Measurements from ENCODE around the gene ZBTB16. TPM values are rescaled to one million over a fixed set of nuclear protein-coding genes. Genes with fewer than 3 reads are reported as not detected.

ZBTB16 gene
- total and polyA plus RNA-seq, 7 experiments from 2014 or later, result 3.0 to 22.1 (median 7.2) TPM

DNA sequence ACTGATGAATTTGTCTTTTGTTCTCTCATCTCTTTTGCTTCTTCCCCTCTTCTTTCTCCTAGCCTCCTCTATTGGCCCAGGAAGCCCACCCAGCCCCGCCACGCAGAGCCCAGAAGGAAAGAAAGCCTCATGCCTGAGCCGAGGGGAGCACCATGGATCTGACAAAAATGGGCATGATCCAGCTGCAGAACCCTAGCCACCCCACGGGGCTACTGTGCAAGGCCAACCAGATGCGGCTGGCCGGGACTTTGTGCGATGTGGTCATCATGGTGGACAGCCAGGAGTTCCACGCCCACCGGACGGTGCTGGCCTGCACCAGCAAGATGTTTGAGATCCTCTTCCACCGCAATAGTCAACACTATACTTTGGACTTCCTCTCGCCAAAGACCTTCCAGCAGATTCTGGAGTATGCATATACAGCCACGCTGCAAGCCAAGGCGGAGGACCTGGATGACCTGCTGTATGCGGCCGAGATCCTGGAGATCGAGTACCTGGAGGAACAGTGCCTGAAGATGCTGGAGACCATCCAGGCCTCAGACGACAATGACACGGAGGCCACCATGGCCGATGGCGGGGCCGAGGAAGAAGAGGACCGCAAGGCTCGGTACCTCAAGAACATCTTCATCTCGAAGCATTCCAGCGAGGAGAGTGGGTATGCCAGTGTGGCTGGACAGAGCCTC lies 3.8 kb downstream of the ZBTB16 start:
- H3K27ac Mint-ChIP-seq, result no peak overlapping the region
- CTCF ChIA-PET, result interaction anchor here (1.1 kb wide), 1 partner anchor 197 kb away, joined by 5 read pairs; no protein-coding TSS in a partner anchor
- intact Hi-C loops (cut with micrococcal nuclease), result no loop called here

DNA sequence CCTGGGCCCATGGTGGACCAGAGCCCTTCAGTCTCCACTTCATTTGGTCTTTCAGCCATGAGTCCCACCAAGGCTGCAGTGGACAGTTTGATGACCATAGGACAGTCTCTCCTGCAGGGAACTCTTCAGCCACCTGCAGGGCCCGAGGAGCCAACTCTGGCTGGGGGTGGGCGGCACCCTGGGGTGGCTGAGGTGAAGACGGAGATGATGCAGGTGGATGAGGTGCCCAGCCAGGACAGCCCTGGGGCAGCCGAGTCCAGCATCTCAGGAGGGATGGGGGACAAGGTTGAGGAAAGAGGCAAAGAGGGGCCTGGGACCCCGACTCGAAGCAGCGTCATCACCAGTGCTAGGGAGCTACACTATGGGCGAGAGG lies 4.3 kb downstream of the ZBTB16 start:
- Mint-ChIP-seq H3K4me3 (no peak overlapping the region), H3K9me3 (no peaks in the 10 kb centered on the region), H3K36me3 (peaks cover 0 to 3% (median 0%) of the 10 kb centered on the region in 5 donors), H3K27me3 (peaks cover 0 to 43% (median 0%) of the 10 kb centered on the region in 5 donors), H3K27ac (no peak overlapping the region), H3K4me1 (peaks cover 0 to 15% (median 9%) of the 10 kb centered on the region in 7 donors)
- H3K4me3 ChIP-seq (ENCODE audit: low read length), result no peak overlapping the region
- ChIA-PET POLR2A (no interaction called here), CTCF (interaction anchor here (0.7 kb wide), 1 partner anchor 186 kb away, joined by 4 read pairs; no protein-coding TSS in a partner anchor)
- no peaks in the 10 kb centered on the region for H3K9me3 ChIP-seq (ENCODE audit: control insufficient read depth in 2 of 3, low read length in 3 of 3)
- DNase-seq (no peak), ATAC-seq (no peak)
- H3K36me3 ChIP-seq (ENCODE audit: control insufficient read depth in 2 of 3, insufficient read depth in 3 of 3, low read length in 3 of 3), result no peaks in the 10 kb centered on the region
- intact Hi-C loops (cut with micrococcal nuclease), result no loop called here
- no peaks in the 10 kb centered on the region for H3K27me3 ChIP-seq (ENCODE audit: control insufficient read depth in 2 of 2, insufficient read depth in 2 of 2, low read length in 2 of 2)
- H3K27ac ChIP-seq (ENCODE audit: low read depth, low read length), result no peak overlapping the region
- H3K4me1 ChIP-seq (ENCODE audit: control insufficient read depth in 2 of 2, insufficient read depth in 2 of 2, low read length in 2 of 2), result peaks cover 0 to 3% of the 10 kb centered on the region in 2 donors

More for the DNA sequence above, 3.8 kb downstream of the ZBTB16 start:
- POLR2A ChIA-PET, result no interaction called here
- Histone ChIP-seq H3K4me1 (ENCODE audit: control insufficient read depth in 2 of 2, insufficient read depth in 2 of 2, low read length in 2 of 2) (peaks cover 0 to 8% of the 10 kb centered on the region in 2 donors), H3K4me3 (ENCODE audit: low read length) (no peak overlapping the region), H3K27ac (ENCODE audit: low read depth, low read length) (no peak overlapping the region), H3K27me3 (ENCODE audit: control insufficient read depth in 2 of 2, insufficient read depth in 2 of 2, low read length in 2 of 2) (no peaks in the 10 kb centered on the region), H3K9me3 (ENCODE audit: control insufficient read depth in 2 of 3, low read length in 3 of 3) (no peaks in the 10 kb centered on the region), H3K36me3 (ENCODE audit: control insufficient read depth in 2 of 3, insufficient read depth in 3 of 3, low read length in 3 of 3) (no peaks in the 10 kb centered on the region)
- H3K4me3 Mint-ChIP-seq, result peak overlapping the region in 1 of 10 donors; percentile 5
- H3K9me3 Mint-ChIP-seq, result no peaks in the 10 kb centered on the region
- peaks cover 0 to 14% (median 10%) of the 10 kb centered on the region in 7 donors for H3K4me1 Mint-ChIP-seq
- ATAC-seq (no peak), DNase-seq (no peak)
- peaks cover 0 to 3% (median 0%) of the 10 kb centered on the region in 5 donors for H3K36me3 Mint-ChIP-seq
- H3K27me3 Mint-ChIP-seq, result peaks cover 0 to 47% (median under 1%) of the 10 kb centered on the region in 5 donors

DNA sequence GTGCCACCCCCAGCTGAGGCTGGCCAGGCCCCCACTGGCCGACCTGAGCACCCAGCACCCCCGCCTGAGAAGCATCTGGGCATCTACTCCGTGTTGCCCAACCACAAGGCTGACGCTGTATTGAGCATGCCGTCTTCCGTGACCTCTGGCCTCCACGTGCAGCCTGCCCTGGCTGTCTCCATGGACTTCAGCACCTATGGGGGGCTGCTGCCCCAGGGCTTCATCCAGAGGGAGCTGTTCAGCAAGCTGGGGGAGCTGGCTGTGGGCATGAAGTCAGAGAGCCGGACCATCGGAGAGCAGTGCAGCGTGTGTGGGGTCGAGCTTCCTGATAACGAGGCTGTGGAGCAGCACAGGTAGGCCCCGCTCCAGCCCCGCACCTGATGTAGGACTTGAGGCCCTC lies 4.7 kb downstream of the ZBTB16 start:
- Mint-ChIP-seq H3K27me3 (peaks cover 0 to 39% (median 0%) of the 10 kb centered on the region in 5 donors), H3K4me1 (peaks cover 0 to 14% (median 5%) of the 10 kb centered on the region in 7 donors), H3K27ac (no peak overlapping the region), H3K4me3 (no peak overlapping the region), H3K36me3 (peaks cover 0 to 3% (median 0%) of the 10 kb centered on the region in 5 donors), H3K9me3 (no peaks in the 10 kb centered on the region)
- no peak overlapping the region for H3K4me3 ChIP-seq (ENCODE audit: low read length)
- H3K9me3 ChIP-seq (ENCODE audit: control insufficient read depth in 2 of 3, low read length in 3 of 3), result no peaks in the 10 kb centered on the region
- intact Hi-C loops (cut with micrococcal nuclease), result no loop called here
- ChIA-PET POLR2A (interaction anchor here (0.8 kb wide), 1 partner anchor 9 kb away, joined by 3 read pairs; no protein-coding TSS in a partner anchor), CTCF (interaction anchor here (0.7 kb wide), 1 partner anchor 186 kb away, joined by 4 read pairs; no protein-coding TSS in a partner anchor)
- DNase-seq (no peak), ATAC-seq (no peak)
- no peaks in the 10 kb centered on the region for H3K36me3 ChIP-seq (ENCODE audit: control insufficient read depth in 2 of 3, insufficient read depth in 3 of 3, low read length in 3 of 3)
- no peak overlapping the region for H3K27ac ChIP-seq (ENCODE audit: low read depth, low read length)
- H3K4me1 ChIP-seq (ENCODE audit: control insufficient read depth in 2 of 2, insufficient read depth in 2 of 2, low read length in 2 of 2), result no peaks in the 10 kb centered on the region
- H3K27me3 ChIP-seq (ENCODE audit: control insufficient read depth in 2 of 2, insufficient read depth in 2 of 2, low read length in 2 of 2), result no peaks in the 10 kb centered on the region

GRCh38 chr11:114065094-114065493 lies 5.6 kb downstream of the ZBTB16 start:
- Mint-ChIP-seq H3K4me3 (peak overlapping the region in 1 of 10 donors; percentile 61), H3K9me3 (no peaks in the 10 kb centered on the region), H3K27ac (peak overlapping the region in 1 of 9 donors; percentile 28), H3K4me1 (peaks cover 0 to 14% (median 4%) of the 10 kb centered on the region in 7 donors), H3K36me3 (peaks cover 0 to 3% (median 0%) of the 10 kb centered on the region in 5 donors), H3K27me3 (peaks cover 0 to 33% (median 0%) of the 10 kb centered on the region in 5 donors)
- no peaks in the 10 kb centered on the region for H3K36me3 ChIP-seq (ENCODE audit: control insufficient read depth in 2 of 3, insufficient read depth in 3 of 3, low read length in 3 of 3)
- H3K4me3 ChIP-seq (ENCODE audit: low read length), result no peak overlapping the region
- POLR2A ChIA-PET, result interaction anchor here (0.8 kb wide), 1 partner anchor 10 kb away, joined by 3 read pairs; no protein-coding TSS in a partner anchor
- H3K27ac ChIP-seq (ENCODE audit: low read depth, low read length), result no peak overlapping the region
- no peak for ATAC-seq
- H3K27me3 ChIP-seq (ENCODE audit: control insufficient read depth in 2 of 2, insufficient read depth in 2 of 2, low read length in 2 of 2), result no peaks in the 10 kb centered on the region
- H3K9me3 ChIP-seq (ENCODE audit: control insufficient read depth in 2 of 3, low read length in 3 of 3), result no peaks in the 10 kb centered on the region
- no peak for DNase-seq
- intact Hi-C loops (cut with micrococcal nuclease), result no loop called here
- no peaks in the 10 kb centered on the region for H3K4me1 ChIP-seq (ENCODE audit: control insufficient read depth in 2 of 2, insufficient read depth in 2 of 2, low read length in 2 of 2)
- CTCF ChIA-PET, result interaction anchor here (0.7 kb wide), 1 partner anchor 96 kb away, joined by 3 read pairs; no protein-coding TSS in a partner anchor

GRCh38 chr11:114066046-114066648 lies 6.6 kb downstream of the ZBTB16 start:
- CTCF ChIA-PET, result no interaction called here
- H3K4me1 Mint-ChIP-seq, result peaks cover 0 to 14% (median 4%) of the 10 kb centered on the region in 7 donors

DNA sequence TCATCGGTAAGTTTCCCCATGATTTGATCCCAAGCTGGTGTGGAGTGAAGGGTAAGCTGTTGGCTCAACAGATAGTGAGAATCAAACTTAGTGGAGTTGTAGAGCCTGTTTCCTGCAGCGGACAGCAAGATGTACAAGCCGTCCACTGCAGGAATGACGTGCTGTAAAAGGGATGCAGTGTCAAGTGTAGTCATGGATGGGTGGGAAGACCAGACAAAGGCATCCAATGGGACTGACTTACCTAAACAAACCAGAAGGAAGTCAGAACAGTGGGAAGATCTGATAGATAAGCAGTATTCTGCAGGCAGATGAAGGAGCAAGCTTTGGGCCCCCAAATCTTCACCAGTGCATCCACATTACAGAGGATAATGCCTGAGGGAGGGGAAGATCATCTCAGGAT lies 8.8 kb downstream of the ZBTB16 start:
- H3K27me3 Mint-ChIP-seq, result peaks cover 0 to 16% (median 0%) of the 10 kb centered on the region in 5 donors
- peaks cover 0 to 3% (median 0%) of the 10 kb centered on the region in 5 donors for H3K36me3 Mint-ChIP-seq
- ChIA-PET POLR2A (no interaction called here), CTCF (no interaction called here)
- DNase-seq, result no peak
- Histone ChIP-seq H3K4me1 (ENCODE audit: control insufficient read depth in 2 of 2, insufficient read depth in 2 of 2, low read length in 2 of 2) (peaks cover 4 to 9% of the 10 kb centered on the region in 2 donors), H3K27ac (ENCODE audit: low read depth, low read length) (no peak overlapping the region), H3K27me3 (ENCODE audit: control insufficient read depth in 2 of 2, insufficient read depth in 2 of 2, low read length in 2 of 2) (no peaks in the 10 kb centered on the region), H3K9me3 (ENCODE audit: control insufficient read depth in 2 of 3, low read length in 3 of 3) (no peaks in the 10 kb centered on the region), H3K4me3 (ENCODE audit: low read length) (no peak overlapping the region), H3K36me3 (ENCODE audit: control insufficient read depth in 2 of 3, insufficient read depth in 3 of 3, low read length in 3 of 3) (no peaks in the 10 kb centered on the region)
- H3K4me1 Mint-ChIP-seq, result peaks cover 4 to 25% (median 9%) of the 10 kb centered on the region in 7 donors
- H3K9me3 Mint-ChIP-seq, result no peaks in the 10 kb centered on the region
- no peak overlapping the region for H3K4me3 Mint-ChIP-seq
- intact Hi-C loops (cut with micrococcal nuclease), result no loop called here
- no peak overlapping the region for H3K27ac Mint-ChIP-seq
- no peak for ATAC-seq

More at GRCh38 chr11:114066046-114066648, 6.6 kb downstream of the ZBTB16 start:
- no peaks in the 10 kb centered on the region for H3K36me3 ChIP-seq (ENCODE audit: control insufficient read depth in 2 of 3, insufficient read depth in 3 of 3, low read length in 3 of 3)
- no peak overlapping the region for H3K27ac ChIP-seq (ENCODE audit: low read depth, low read length)
- POLR2A ChIA-PET, result no interaction called here
- Mint-ChIP-seq H3K36me3 (peaks cover 0 to 3% (median 0%) of the 10 kb centered on the region in 5 donors), H3K4me3 (peak overlapping the region in 1 of 10 donors; percentile 34), H3K27ac (peak overlapping the region in 3 of 9 donors; percentile 61 to 70 (median 63)), H3K9me3 (no peaks in the 10 kb centered on the region), H3K27me3 (peaks cover 0 to 28% (median 0%) of the 10 kb centered on the region in 5 donors)
- ATAC-seq (peak; percentile 57), DNase-seq (no peak)
- no peak overlapping the region for H3K4me3 ChIP-seq (ENCODE audit: low read length)
- no peaks in the 10 kb centered on the region for H3K9me3 ChIP-seq (ENCODE audit: control insufficient read depth in 2 of 3, low read length in 3 of 3)
- H3K4me1 ChIP-seq (ENCODE audit: control insufficient read depth in 2 of 2, insufficient read depth in 2 of 2, low read length in 2 of 2), result no peaks in the 10 kb centered on the region
- intact Hi-C loops (cut with micrococcal nuclease), result no loop called here
- H3K27me3 ChIP-seq (ENCODE audit: control insufficient read depth in 2 of 2, insufficient read depth in 2 of 2, low read length in 2 of 2), result no peaks in the 10 kb centered on the region

Data from naive thymus-derived CD4-positive, alpha-beta T cell (primary cell).